GM23248 (cell line): ENCODE measurements around the gene DPAGT1.

Experiments
- EZH2 ChIP-seq: fragments of 200-600 bp; sonication (generic); IDR thresholded peaks from 2 replicates; pipeline ENCODE4 v1.6.1; 2018; ENCODE audit warnings: antibody characterized with exemption, mild to moderate bottlenecking; ENCODE audit not compliant: insufficient read depth, poor library complexity, severe bottlenecking
- EZH2phosphoT487 ChIP-seq: fragments of 200-600 bp; sonication (generic); IDR thresholded peaks from 2 replicates; pipeline ENCODE4 v1.6.1; 2018; ENCODE audit warnings: antibody characterized with exemption, moderate library complexity, mild to moderate bottlenecking, low read depth; ENCODE audit not compliant: insufficient read depth

GRCh38 chr11:119062779-119063178 lies 38.9 kb downstream of the DPAGT1 start:
- no peak for TF ChIP-seq EZH2
- no peak for TF ChIP-seq EZH2phosphoT487
